GM23338 (cell line): ENCODE results near the gene ZNF385B. TPM values are rescaled to one million over a fixed set of nuclear protein-coding genes. Genes with fewer than 3 reads are reported as not detected.

Experiments used
- ATAC-seq: fragments of 200-7000 bp; cut with Tn5 transposase; 3 replicates; pipeline ENCODE4 v1.9.1; 2020
- DNase-seq: peaks from one replicate; pipeline ENCODE4 v3.0.0-alpha.2; 2015; ENCODE audit warnings: low spot score
- H2AFZ ChIP-seq: fragments of 200-600 bp; sonication (generic); 2 replicates; pipeline ENCODE4 v1.8.0; 2016; ENCODE audit warnings: antibody characterized with exemption, mild to moderate bottlenecking, moderate library complexity
- H3F3A ChIP-seq: fragments of 200-600 bp; sonication (generic); replicated peaks from 2 replicates; pipeline ENCODE4 v1.8.0; 2017; ENCODE audit warnings: antibody characterized with exemption, mixed run types, low read depth
- H3K27ac ChIP-seq: fragments of 200-600 bp; sonication (generic); 2 replicates; pipeline ENCODE4 v1.6.1; 2016; ENCODE audit warnings: low read depth
- H3K27me3 ChIP-seq: fragments of 200-600 bp; sonication (generic); 2 replicates; pipeline ENCODE4 v1.8.0; 2016; ENCODE audit warnings: mild to moderate bottlenecking, mixed run types, moderate library complexity; ENCODE audit not compliant: insufficient read depth
- H3K36me3 ChIP-seq: fragments of 200-600 bp; sonication (generic); 2 replicates; pipeline ENCODE4 v1.8.0; 2016; ENCODE audit warnings: mild to moderate bottlenecking; ENCODE audit not compliant: insufficient read depth
- H3K4me1 ChIP-seq: fragments of 200-600 bp; sonication (generic); 2 replicates; pipeline ENCODE4 v1.8.0; 2016; ENCODE audit warnings: mild to moderate bottlenecking, moderate library complexity; ENCODE audit not compliant: insufficient read depth
- H3K4me2 ChIP-seq: fragments of 200-600 bp; sonication (generic); 2 replicates; pipeline ENCODE4 v1.7.1; 2017; ENCODE audit warnings: mixed run types
- H3K4me3 ChIP-seq: fragments of 200-600 bp; sonication (generic); 2 replicates; pipeline ENCODE4 v1.6.1; 2016; ENCODE audit warnings: mixed run types
- H3K79me2 ChIP-seq: fragments of 200-600 bp; sonication (generic); replicated peaks from 2 replicates; pipeline ENCODE4 v1.8.0; 2017; ENCODE audit warnings: mild to moderate bottlenecking; ENCODE audit not compliant: insufficient read depth
- H3K9me2 ChIP-seq: fragments of 200-600 bp; sonication (generic); 2 replicates; pipeline ENCODE4 v1.8.0; 2017; ENCODE audit not compliant: insufficient read depth
- H4K20me1 ChIP-seq: fragments of 200-600 bp; sonication (generic); replicated peaks from 2 replicates; pipeline ENCODE4 v1.8.0; 2017; ENCODE audit warnings: mild to moderate bottlenecking; ENCODE audit not compliant: insufficient read depth
- H3K27ac Mint-ChIP-seq: 2 replicates; pipeline ENCODE4 v1.8.0; 2020; ENCODE audit warnings: inconsistent platforms, mild to moderate bottlenecking, moderate library complexity, mixed read lengths
- H3K27me3 Mint-ChIP-seq: 3 replicates; pipeline ENCODE4 v1.8.0; 2022; ENCODE audit warnings: low read depth, mild to moderate bottlenecking, moderate library complexity, mixed read lengths, inconsistent platforms; ENCODE audit not compliant: insufficient read depth, poor library complexity
- H3K36me3 Mint-ChIP-seq: 3 replicates; pipeline ENCODE4 v1.8.0; 2021; ENCODE audit warnings: low read depth, mild to moderate bottlenecking, inconsistent platforms, moderate library complexity, mixed read lengths
- H3K4me1 Mint-ChIP-seq: 3 replicates; pipeline ENCODE4 v1.8.0; 2020; ENCODE audit warnings: mild to moderate bottlenecking, inconsistent platforms, mixed read lengths
- H3K4me3 Mint-ChIP-seq: 3 replicates; pipeline ENCODE4 v1.8.0; 2021; ENCODE audit warnings: moderate library complexity, mild to moderate bottlenecking, inconsistent platforms, mixed read lengths
- H3K9me3 Mint-ChIP-seq: 3 replicates; pipeline ENCODE4 v1.8.0; 2020; ENCODE audit warnings: moderate library complexity, mild to moderate bottlenecking, inconsistent platforms, mixed read lengths
- CREB1 ChIP-seq: fragments of 250-450 bp; sonication (Bioruptor Pico); IDR thresholded peaks from 2 replicates; pipeline ENCODE4 v1.5.0; 2020; ENCODE audit warnings: low read depth, mild to moderate bottlenecking, moderate library complexity
- EZH2 ChIP-seq: fragments of 200-600 bp; sonication (generic); IDR thresholded peaks from one replicate; pipeline ENCODE4 v1.8.0; 2017; ENCODE audit warnings: antibody characterized with exemption, mild to moderate bottlenecking, low read depth; ENCODE audit not compliant: unreplicated experiment
- EZH2phosphoT487 ChIP-seq: fragments of 200-600 bp; sonication (generic); IDR thresholded peaks from one replicate; pipeline ENCODE4 v1.8.1; 2018; ENCODE audit warnings: antibody characterized with exemption; ENCODE audit not compliant: unreplicated experiment
- JUNB ChIP-seq: IDR thresholded peaks from one replicate; pipeline ENCODE4 v1.6.1; 2016; ENCODE audit warnings: antibody characterized with exemption; ENCODE audit not compliant: unreplicated experiment
- NANOG ChIP-seq: IDR thresholded peaks from 2 replicates; pipeline ENCODE4 v1.6.1; 2016; ENCODE audit warnings: antibody characterized with exemption, borderline replicate concordance
- POLR2AphosphoS5 ChIP-seq: IDR thresholded peaks from 2 replicates; pipeline ENCODE4 v1.6.1; 2016; ENCODE audit warnings: antibody characterized with exemption, low read depth
- STAT1 ChIP-seq: IDR thresholded peaks from one replicate; pipeline ENCODE4 v1.6.1; 2016; ENCODE audit warnings: antibody characterized with exemption; ENCODE audit not compliant: unreplicated experiment
- ZNF114 ChIP-seq: fragments of 250-450 bp; sonication (Bioruptor Pico); IDR thresholded peaks from 2 replicates; pipeline ENCODE4 v1.5.0; 2020; ENCODE audit warnings: mild to moderate bottlenecking, moderate library complexity
- ZNF331 ChIP-seq: fragments of 250-450 bp; sonication (Bioruptor Pico); IDR thresholded peaks from 2 replicates; pipeline ENCODE4 v1.5.0; 2020; ENCODE audit warnings: low read depth, mild to moderate bottlenecking, moderate library complexity
- polyA plus RNA-seq: library from polyadenylated mRNA; unstranded; fragments of >200 nt; fragmentation: Nextera tagmentation; extraction: Ambion mirVana; gene quantifications from 2 replicates; pipeline ENCODE4 v1.2.1, GENCODE V29; 2016
- total RNA-seq: library from RNA; depleted of rRNA; stranded (reverse); fragments of >200 nt; shearing (Covaris generic); gene quantifications from 2 replicates; pipeline ENCODE4 v1.2.3, GENCODE V29; 2014
- TF ChIP-seq, protein P1 (sequence below): IDR thresholded peaks from one replicate; pipeline ENCODE4 v1.6.1; 2018; ENCODE audit warnings: antibody characterized with exemption; ENCODE audit not compliant: unreplicated experiment
- TF ChIP-seq, protein P2 (sequence below): fragments of 250-450 bp; sonication (Bioruptor Pico); IDR thresholded peaks from 2 replicates; pipeline ENCODE4 v1.5.0; 2020; ENCODE audit warnings: mild to moderate bottlenecking, moderate library complexity
- TF ChIP-seq, protein P3 (sequence below), 2 experiments: fragments of 200-600 bp in 1 of 2; sonication (generic) in 1 of 2; conservative IDR thresholded peaks; 2 replicates each; pipeline versions ENCODE4 v1.5.1 to v1.6.1; 2016 to 2017; ENCODE audit warnings: antibody characterized with exemption in 2 of 2, low read depth in 2 of 2, mild to moderate bottlenecking in 2 of 2, moderate library complexity in 1 of 2
- TF ChIP-seq, protein P4 (sequence below): IDR thresholded peaks from 2 replicates; pipeline ENCODE4 v1.6.1; 2016; ENCODE audit warnings: antibody characterized with exemption

ZNF385B gene
- total and polyA plus RNA-seq, 2 experiments from 2014 or later: 1.5 to 4.6 TPM

DNA sequence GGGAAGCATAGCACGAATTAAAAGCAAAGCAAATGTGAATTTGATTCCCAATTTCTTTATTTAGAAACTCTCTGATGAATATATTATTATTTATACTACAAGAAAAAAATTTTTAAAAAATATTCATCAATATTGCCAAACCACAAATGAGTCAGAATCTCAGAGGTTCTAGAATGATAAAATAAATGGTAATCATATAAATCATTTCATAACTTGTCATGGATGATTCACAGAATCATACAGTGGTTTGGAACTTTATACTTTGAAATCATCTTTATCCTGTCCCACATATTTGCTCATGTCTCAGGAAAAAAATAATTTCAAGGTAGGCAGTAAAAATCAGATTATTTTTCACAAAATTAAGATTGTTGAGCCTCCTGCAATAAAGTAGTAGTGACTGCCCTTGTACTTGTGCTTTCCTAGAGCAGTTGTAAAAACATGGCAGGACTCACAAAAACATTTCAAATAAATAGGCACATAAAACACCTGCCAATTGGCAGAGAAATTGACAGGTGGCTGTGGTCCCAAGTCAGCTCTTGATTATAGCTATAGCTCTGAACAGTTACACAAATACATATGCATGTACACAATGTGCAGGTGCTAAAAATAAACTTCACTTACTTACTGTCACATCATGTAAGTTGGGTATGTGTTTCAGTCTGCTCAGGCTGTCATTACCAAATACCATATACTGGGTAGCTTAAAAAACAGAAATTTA is 322.8 kb downstream of the ZNF385B start:
- no peaks in the 10 kb centered on the region for H3F3A ChIP-seq
- H3K4me3 ChIP-seq: no peak overlapping the region
- no peaks in the 10 kb centered on the region for H3K79me2 ChIP-seq
- H3K27ac ChIP-seq: no peak overlapping the region
- H3K27me3 ChIP-seq: no peaks in the 10 kb centered on the region
- H2AFZ ChIP-seq: no peak overlapping the region
- no peak overlapping the region for H3K27ac Mint-ChIP-seq
- ATAC-seq (no peak), DNase-seq (no peak)
- H4K20me1 ChIP-seq: no peaks in the 10 kb centered on the region
- no peak overlapping the region for H3K4me2 ChIP-seq
- peaks cover 4% of the 10 kb centered on the region; the same call in 1 of the 2 replicates for H3K4me1 ChIP-seq
- H3K9me3 Mint-ChIP-seq: peaks cover 3% of the 10 kb centered on the region; the same call in 2 of the 3 replicates
- no peaks in the 10 kb centered on the region for H3K9me2 ChIP-seq
- H3K27me3 Mint-ChIP-seq: no peaks in the 10 kb centered on the region
- no peaks in the 10 kb centered on the region for H3K36me3 Mint-ChIP-seq
- no peak overlapping the region for H3K4me3 Mint-ChIP-seq
- TF ChIP-seq, protein P1, sequence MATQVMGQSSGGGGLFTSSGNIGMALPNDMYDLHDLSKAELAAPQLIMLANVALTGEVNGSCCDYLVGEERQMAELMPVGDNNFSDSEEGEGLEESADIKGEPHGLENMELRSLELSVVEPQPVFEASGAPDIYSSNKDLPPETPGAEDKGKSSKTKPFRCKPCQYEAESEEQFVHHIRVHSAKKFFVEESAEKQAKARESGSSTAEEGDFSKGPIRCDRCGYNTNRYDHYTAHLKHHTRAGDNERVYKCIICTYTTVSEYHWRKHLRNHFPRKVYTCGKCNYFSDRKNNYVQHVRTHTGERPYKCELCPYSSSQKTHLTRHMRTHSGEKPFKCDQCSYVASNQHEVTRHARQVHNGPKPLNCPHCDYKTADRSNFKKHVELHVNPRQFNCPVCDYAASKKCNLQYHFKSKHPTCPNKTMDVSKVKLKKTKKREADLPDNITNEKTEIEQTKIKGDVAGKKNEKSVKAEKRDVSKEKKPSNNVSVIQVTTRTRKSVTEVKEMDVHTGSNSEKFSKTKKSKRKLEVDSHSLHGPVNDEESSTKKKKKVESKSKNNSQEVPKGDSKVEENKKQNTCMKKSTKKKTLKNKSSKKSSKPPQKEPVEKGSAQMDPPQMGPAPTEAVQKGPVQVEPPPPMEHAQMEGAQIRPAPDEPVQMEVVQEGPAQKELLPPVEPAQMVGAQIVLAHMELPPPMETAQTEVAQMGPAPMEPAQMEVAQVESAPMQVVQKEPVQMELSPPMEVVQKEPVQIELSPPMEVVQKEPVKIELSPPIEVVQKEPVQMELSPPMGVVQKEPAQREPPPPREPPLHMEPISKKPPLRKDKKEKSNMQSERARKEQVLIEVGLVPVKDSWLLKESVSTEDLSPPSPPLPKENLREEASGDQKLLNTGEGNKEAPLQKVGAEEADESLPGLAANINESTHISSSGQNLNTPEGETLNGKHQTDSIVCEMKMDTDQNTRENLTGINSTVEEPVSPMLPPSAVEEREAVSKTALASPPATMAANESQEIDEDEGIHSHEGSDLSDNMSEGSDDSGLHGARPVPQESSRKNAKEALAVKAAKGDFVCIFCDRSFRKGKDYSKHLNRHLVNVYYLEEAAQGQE: no peak
- TF ChIP-seq ZNF114 (CRISPR knock-in tag) (no peak), POLR2AphosphoS5 (no peak), EZH2phosphoT487 (no peak), ZNF331 (CRISPR knock-in tag) (no peak), STAT1 (no peak), CREB1 (CRISPR knock-in tag) (no peak), EZH2 (no peak), NANOG (no peak), JUNB (no peak)
- TF ChIP-seq, protein P2, sequence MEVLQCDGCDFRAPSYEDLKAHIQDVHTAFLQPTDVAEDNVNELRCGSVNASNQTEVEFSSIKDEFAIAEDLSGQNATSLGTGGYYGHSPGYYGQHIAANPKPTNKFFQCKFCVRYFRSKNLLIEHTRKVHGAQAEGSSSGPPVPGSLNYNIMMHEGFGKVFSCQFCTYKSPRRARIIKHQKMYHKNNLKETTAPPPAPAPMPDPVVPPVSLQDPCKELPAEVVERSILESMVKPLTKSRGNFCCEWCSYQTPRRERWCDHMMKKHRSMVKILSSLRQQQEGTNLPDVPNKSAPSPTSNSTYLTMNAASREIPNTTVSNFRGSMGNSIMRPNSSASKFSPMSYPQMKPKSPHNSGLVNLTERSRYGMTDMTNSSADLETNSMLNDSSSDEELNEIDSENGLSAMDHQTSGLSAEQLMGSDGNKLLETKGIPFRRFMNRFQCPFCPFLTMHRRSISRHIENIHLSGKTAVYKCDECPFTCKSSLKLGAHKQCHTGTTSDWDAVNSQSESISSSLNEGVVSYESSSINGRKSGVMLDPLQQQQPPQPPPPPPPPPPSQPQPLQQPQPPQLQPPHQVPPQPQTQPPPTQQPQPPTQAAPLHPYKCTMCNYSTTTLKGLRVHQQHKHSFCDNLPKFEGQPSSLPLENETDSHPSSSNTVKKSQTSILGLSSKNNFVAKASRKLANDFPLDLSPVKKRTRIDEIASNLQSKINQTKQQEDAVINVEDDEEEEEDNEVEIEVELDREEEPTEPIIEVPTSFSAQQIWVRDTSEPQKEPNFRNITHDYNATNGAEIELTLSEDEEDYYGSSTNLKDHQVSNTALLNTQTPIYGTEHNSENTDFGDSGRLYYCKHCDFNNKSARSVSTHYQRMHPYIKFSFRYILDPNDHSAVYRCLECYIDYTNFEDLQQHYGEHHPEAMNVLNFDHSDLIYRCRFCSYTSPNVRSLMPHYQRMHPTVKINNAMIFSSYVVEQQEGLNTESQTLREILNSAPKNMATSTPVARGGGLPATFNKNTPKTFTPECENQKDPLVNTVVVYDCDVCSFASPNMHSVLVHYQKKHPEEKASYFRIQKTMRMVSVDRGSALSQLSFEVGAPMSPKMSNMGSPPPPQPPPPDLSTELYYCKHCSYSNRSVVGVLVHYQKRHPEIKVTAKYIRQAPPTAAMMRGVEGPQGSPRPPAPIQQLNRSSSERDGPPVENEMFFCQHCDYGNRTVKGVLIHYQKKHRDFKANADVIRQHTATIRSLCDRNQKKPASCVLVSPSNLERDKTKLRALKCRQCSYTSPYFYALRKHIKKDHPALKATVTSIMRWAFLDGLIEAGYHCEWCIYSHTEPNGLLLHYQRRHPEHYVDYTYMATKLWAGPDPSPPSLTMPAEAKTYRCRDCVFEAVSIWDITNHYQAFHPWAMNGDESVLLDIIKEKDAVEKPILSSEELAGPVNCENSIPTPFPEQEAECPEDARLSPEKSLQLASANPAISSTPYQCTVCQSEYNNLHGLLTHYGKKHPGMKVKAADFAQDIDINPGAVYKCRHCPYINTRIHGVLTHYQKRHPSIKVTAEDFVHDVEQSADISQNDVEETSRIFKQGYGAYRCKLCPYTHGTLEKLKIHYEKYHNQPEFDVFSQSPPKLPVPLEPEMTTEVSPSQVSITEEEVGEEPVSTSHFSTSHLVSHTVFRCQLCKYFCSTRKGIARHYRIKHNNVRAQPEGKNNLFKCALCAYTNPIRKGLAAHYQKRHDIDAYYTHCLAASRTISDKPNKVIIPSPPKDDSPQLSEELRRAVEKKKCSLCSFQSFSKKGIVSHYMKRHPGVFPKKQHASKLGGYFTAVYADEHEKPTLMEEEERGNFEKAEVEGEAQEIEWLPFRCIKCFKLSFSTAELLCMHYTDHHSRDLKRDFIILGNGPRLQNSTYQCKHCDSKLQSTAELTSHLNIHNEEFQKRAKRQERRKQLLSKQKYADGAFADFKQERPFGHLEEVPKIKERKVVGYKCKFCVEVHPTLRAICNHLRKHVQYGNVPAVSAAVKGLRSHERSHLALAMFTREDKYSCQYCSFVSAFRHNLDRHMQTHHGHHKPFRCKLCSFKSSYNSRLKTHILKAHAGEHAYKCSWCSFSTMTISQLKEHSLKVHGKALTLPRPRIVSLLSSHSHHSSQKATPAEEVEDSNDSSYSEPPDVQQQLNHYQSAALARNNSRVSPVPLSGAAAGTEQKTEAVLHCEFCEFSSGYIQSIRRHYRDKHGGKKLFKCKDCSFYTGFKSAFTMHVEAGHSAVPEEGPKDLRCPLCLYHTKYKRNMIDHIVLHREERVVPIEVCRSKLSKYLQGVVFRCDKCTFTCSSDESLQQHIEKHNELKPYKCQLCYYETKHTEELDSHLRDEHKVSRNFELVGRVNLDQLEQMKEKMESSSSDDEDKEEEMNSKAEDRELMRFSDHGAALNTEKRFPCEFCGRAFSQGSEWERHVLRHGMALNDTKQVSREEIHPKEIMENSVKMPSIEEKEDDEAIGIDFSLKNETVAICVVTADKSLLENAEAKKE (CRISPR knock-in tag): no peak
- TF ChIP-seq, protein P3, sequence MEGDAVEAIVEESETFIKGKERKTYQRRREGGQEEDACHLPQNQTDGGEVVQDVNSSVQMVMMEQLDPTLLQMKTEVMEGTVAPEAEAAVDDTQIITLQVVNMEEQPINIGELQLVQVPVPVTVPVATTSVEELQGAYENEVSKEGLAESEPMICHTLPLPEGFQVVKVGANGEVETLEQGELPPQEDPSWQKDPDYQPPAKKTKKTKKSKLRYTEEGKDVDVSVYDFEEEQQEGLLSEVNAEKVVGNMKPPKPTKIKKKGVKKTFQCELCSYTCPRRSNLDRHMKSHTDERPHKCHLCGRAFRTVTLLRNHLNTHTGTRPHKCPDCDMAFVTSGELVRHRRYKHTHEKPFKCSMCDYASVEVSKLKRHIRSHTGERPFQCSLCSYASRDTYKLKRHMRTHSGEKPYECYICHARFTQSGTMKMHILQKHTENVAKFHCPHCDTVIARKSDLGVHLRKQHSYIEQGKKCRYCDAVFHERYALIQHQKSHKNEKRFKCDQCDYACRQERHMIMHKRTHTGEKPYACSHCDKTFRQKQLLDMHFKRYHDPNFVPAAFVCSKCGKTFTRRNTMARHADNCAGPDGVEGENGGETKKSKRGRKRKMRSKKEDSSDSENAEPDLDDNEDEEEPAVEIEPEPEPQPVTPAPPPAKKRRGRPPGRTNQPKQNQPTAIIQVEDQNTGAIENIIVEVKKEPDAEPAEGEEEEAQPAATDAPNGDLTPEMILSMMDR (conservative IDR thresholded peaks at IDR 0.05; ENCODE audit: low read depth in 2 of 2): no peak
- TF ChIP-seq, protein P4, sequence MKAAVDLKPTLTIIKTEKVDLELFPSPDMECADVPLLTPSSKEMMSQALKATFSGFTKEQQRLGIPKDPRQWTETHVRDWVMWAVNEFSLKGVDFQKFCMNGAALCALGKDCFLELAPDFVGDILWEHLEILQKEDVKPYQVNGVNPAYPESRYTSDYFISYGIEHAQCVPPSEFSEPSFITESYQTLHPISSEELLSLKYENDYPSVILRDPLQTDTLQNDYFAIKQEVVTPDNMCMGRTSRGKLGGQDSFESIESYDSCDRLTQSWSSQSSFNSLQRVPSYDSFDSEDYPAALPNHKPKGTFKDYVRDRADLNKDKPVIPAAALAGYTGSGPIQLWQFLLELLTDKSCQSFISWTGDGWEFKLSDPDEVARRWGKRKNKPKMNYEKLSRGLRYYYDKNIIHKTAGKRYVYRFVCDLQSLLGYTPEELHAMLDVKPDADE: no peak
- H3K36me3 ChIP-seq: no peaks in the 10 kb centered on the region
- H3K4me1 Mint-ChIP-seq: 0 out of 3 replicates have a peak, but pooled peaks cover 4% of the 10 kb centered on the region
